Fibroblast of villous mesenchyme (primary cell): ENCODE data around the gene VEGFC. TPM values are rescaled to one million over a fixed set of nuclear protein-coding genes. Genes with fewer than 3 reads are reported as not detected.

Source experiments
- DNase-seq: peaks from one replicate; pipeline ENCODE4 v3.0.0-alpha.2; 2010; ENCODE audit warnings: low read depth
- H3K4me3 ChIP-seq: 2 replicates; pipeline ENCODE4 v1.5.1; 2011; ENCODE audit warnings: low read depth, mild to moderate bottlenecking, low read length
- CTCF ChIP-seq: IDR thresholded peaks from 2 replicates; pipeline ENCODE4 v1.5.1; 2012; ENCODE audit warnings: low read depth, mild to moderate bottlenecking, low read length; ENCODE audit not compliant: insufficient read depth
- total RNA-seq: library from RNA; depleted of rRNA; stranded (reverse); fragments of >200 nt; gene quantifications from 2 replicates; pipeline ENCODE4 v1.2.3, GENCODE V29; 2012

Gene VEGFC, protein sequence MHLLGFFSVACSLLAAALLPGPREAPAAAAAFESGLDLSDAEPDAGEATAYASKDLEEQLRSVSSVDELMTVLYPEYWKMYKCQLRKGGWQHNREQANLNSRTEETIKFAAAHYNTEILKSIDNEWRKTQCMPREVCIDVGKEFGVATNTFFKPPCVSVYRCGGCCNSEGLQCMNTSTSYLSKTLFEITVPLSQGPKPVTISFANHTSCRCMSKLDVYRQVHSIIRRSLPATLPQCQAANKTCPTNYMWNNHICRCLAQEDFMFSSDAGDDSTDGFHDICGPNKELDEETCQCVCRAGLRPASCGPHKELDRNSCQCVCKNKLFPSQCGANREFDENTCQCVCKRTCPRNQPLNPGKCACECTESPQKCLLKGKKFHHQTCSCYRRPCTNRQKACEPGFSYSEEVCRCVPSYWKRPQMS
- total RNA-seq = 30.3 and 77.3 TPM in 2 replicates

GRCh38 chr4:176792326-176793059 lies at the start of gene VEGFC:
Gene VEGFC (minus strand): TSS chr4:176792922. CDS start chr4:176792311, 611 bp downstream.
- peak within 1 kb of the TSS; percentile 86 for H3K4me3 ChIP-seq
- no peak for TF ChIP-seq CTCF
- DNase-seq = peak; percentile 74

- TF ChIP-seq CTCF = no peak
- no peak overlapping the region for H3K4me3 ChIP-seq
- DNase-seq = peak; percentile 91
These were observed 49.0 kb upstream of the VEGFC start for GRCh38 chr4:176841711-176842112.

DNA sequence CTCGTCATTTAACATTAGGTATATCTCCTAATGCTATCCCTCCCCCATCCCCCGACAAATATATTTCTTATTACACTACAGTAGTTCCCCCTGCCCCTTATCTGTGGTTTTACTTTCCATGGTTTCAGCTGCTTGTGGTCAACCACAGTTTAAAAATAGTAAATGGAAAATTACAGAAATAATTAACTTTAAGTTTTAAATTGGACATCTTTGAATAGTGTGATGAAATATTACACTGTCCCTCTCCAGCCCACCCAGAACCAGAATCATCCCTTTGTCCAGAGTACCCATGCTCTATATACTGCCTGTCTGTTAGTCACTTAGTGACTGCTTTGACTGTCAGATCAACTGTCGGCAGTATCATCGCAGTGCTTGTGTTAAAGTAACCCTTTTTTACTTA lies 47.4 kb upstream of the VEGFC start:
- TF ChIP-seq CTCF = no peak
- DNase-seq = peak; percentile 77
- no peak overlapping the region for H3K4me3 ChIP-seq

GRCh38 chr4:176839656-176840055 lies 46.9 kb upstream of the VEGFC start:
- no peak for DNase-seq
- no peak for TF ChIP-seq CTCF
- H3K4me3 ChIP-seq = no peak overlapping the region

GRCh38 chr4:176838601-176839433 lies 46.1 kb upstream of the VEGFC start:
- peak; percentile 53 for DNase-seq
- H3K4me3 ChIP-seq = no peak overlapping the region
- no peak for TF ChIP-seq CTCF

DNA sequence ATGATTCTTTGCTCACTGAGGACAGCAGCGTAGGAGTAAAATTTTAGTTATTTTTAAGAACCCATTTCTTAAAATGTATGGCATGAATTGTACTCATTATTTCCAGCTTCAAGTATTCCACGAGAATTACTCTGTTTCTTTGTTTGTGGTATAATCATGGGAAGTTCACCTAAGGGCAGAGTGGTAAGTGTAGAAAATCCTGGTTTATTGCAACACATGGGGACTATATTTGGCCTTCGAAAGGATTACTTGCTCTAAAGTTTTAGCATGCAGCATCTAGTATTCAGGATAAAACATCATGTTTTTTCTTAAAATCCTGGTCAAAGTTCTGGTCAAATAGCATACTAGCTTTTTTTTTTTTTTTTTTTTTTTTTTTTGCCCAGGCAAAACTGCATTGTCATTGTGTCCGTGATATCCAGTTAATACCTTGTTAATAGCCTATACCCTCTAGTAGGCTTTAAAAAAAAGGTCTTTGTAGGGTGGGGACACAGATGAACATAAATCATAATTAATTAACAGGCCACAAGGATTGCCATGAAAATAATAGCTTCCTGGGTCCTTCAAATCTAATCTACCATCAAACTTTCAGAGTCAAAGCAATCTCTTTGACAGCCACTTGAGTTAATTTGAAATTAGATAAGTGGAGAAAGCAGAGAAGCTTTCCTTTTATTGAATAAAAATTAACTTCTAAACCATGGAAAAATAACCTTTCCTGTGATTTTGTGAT lies 44.6 kb upstream of the VEGFC start:
- no peak overlapping the region for H3K4me3 ChIP-seq
- peak; percentile 52 for DNase-seq
- no peak for TF ChIP-seq CTCF
